Panc1 (cell line): ENCODE measurements around the gene SEMA6A. TPM values are rescaled to one million over a fixed set of nuclear protein-coding genes. Genes with fewer than 3 reads are reported as not detected.

Experiments used
- ATAC-seq: fragments of 200-7000 bp; cut with Tn5 transposase; 2 replicates; pipeline ENCODE4 v1.9.1; 2020; ENCODE audit warnings: mild to moderate bottlenecking, moderate library complexity
- BruUV-seq: library from RNA; stranded (reverse); fragments of 400-500 nt; replicated peaks from 2 replicates; lab custom pipeline; 2021; lab: Mats Ljungman, UMichigan
- CTCF ChIA-PET: fragments of 300-600 bp; sonication (Branson Sonifier 250); formaldehyde crosslinking; loops from one replicate; lab custom pipeline; 2022; ENCODE audit warnings: antibody characterized with exemption; lab: Charles Lee
- POLR2A ChIA-PET: fragments of 300-600 bp; sonication (Branson Sonifier 250); formaldehyde crosslinking; loops from one replicate; lab custom pipeline; 2022; ENCODE audit warnings: antibody characterized with exemption; lab: Charles Lee
- DNase-seq: peaks from one replicate; pipeline ENCODE4 v3.0.0-alpha.2; 2010; ENCODE audit warnings: low read depth, low spot score
- H3K27ac ChIP-seq: 2 replicates; pipeline ENCODE4 v1.5.1; 2011; ENCODE audit warnings: mild to moderate bottlenecking, low read length, inconsistent platforms
- H3K27me3 ChIP-seq: fragments of 200-500 bp; sonication (Bioruptor generic); 2 replicates; pipeline ENCODE4 v1.6.0; 2014; ENCODE audit warnings: low read length, inconsistent platforms; ENCODE audit not compliant: control insufficient read depth, insufficient read depth
- H3K36me3 ChIP-seq: fragments of 200-500 bp; sonication (Bioruptor generic); 2 replicates; pipeline ENCODE4 v1.5.1; 2014; ENCODE audit warnings: inconsistent platforms, mild to moderate bottlenecking, low read length, moderate library complexity; ENCODE audit not compliant: control insufficient read depth, insufficient read depth
- H3K4me1 ChIP-seq: 2 replicates; pipeline ENCODE4 v1.5.1; 2011; ENCODE audit warnings: inconsistent platforms, mild to moderate bottlenecking, low read length, moderate library complexity; ENCODE audit not compliant: control insufficient read depth, insufficient read depth
- H3K4me3 ChIP-seq, 2 experiments: 2 replicates each; pipeline ENCODE4 v1.5.1; 2011 to 2012; ENCODE audit warnings: low read depth in 2 of 2, low read length in 2 of 2, mild to moderate bottlenecking in 2 of 2, inconsistent platforms in 1 of 2, moderate library complexity in 1 of 2
- H3K9me3 ChIP-seq: fragments of 200-500 bp; sonication (Bioruptor generic); 2 replicates; pipeline ENCODE4 v1.5.1; 2014; ENCODE audit warnings: low read depth, mild to moderate bottlenecking, inconsistent platforms, low read length, moderate library complexity; ENCODE audit not compliant: control insufficient read depth, insufficient read depth
- POLR2AphosphoS5 ChIP-seq: IDR thresholded peaks from 2 replicates; pipeline ENCODE4 v1.6.1; 2012; ENCODE audit warnings: mild to moderate bottlenecking, low read depth, low read length, moderate library complexity
- SIN3A ChIP-seq: IDR thresholded peaks from 2 replicates; pipeline ENCODE4 v1.6.1; 2012; ENCODE audit warnings: low read depth, mild to moderate bottlenecking, low read length, moderate library complexity, borderline replicate concordance; ENCODE audit not compliant: insufficient read depth
- TCF7L2 ChIP-seq: IDR thresholded peaks from 2 replicates; pipeline ENCODE4 v1.6.1; 2011; ENCODE audit warnings: mild to moderate bottlenecking, low read depth, low read length, inconsistent platforms
- in situ Hi-C: cut with HindIII; loops from 2 replicates; pipeline ENCODE4 v1.10.0; 2016; ENCODE audit warnings: low sequenced_read_pairs, low pct_unique_long_range_greater_than_20kb
- intact Hi-C: fragments of 100-400 bp; cut with micrococcal nuclease; formaldehyde crosslinking; loops from one replicate; pipeline ENCODE4 v1.10.0; 2022; ENCODE audit not compliant: unreplicated experiment
- total RNA-seq: library from RNA; stranded (reverse); gene quantifications from one replicate; pipeline ENCODE4 v1.2.1, GENCODE V29; 2021; ENCODE audit not compliant: unreplicated experiment
- TF ChIP-seq, protein P1 (sequence below): fragments of 450-650 bp; IDR thresholded peaks from 2 replicates; pipeline ENCODE4 v1.5.1; 2017; ENCODE audit warnings: mild to moderate bottlenecking
- TF ChIP-seq, protein P2 (sequence below), 2 experiments: IDR thresholded peaks; 2 replicates each; pipeline ENCODE4 v1.6.1; 2011 to 2012; ENCODE audit warnings: low read depth in 2 of 2, control low read depth in 1 of 2, low read length in 1 of 2, mild to moderate bottlenecking in 1 of 2, moderate library complexity in 1 of 2; ENCODE audit not compliant: insufficient read depth in 1 of 2

SEMA6A gene
- total RNA-seq, 1 experiment from 2014 or later = 0.54 TPM

DNA sequence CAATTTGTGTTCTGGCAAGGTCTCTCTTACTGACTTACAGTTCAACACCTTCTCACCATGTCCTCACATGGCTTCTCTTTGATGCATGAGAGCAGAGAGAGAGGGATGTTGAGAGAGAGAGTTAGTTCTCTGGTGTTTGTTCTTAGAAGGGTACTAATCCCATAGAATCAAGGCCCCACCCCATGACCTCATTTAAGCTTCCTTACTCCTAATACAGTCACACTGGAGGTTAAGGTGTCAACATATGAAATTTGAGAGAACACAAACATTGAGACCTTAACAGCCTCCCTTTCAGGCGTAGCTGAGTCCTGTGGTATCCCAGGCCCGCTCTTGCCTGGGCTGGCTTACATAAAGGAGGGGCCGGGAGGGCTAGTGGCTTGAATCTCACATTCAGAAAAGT is 10.6 kb upstream of the SEMA6A start:
- in situ Hi-C loops = no loop called here
- no TSS peak for BruUV-seq
- H3K27me3 ChIP-seq = peaks cover 5% of the 10 kb centered on the region
- intact Hi-C loops = no loop called here
- POLR2A ChIA-PET = no interaction called here
- CTCF ChIA-PET = no interaction called here
- no peaks in the 10 kb centered on the region for H3K4me1 ChIP-seq
- DNase-seq (no peak), ATAC-seq (no peak)
- H3K36me3 ChIP-seq = no peaks in the 10 kb centered on the region
- H3K4me3 ChIP-seq = no peak overlapping the region
- H3K9me3 ChIP-seq = no peaks in the 10 kb centered on the region
- TF ChIP-seq, protein P1, sequence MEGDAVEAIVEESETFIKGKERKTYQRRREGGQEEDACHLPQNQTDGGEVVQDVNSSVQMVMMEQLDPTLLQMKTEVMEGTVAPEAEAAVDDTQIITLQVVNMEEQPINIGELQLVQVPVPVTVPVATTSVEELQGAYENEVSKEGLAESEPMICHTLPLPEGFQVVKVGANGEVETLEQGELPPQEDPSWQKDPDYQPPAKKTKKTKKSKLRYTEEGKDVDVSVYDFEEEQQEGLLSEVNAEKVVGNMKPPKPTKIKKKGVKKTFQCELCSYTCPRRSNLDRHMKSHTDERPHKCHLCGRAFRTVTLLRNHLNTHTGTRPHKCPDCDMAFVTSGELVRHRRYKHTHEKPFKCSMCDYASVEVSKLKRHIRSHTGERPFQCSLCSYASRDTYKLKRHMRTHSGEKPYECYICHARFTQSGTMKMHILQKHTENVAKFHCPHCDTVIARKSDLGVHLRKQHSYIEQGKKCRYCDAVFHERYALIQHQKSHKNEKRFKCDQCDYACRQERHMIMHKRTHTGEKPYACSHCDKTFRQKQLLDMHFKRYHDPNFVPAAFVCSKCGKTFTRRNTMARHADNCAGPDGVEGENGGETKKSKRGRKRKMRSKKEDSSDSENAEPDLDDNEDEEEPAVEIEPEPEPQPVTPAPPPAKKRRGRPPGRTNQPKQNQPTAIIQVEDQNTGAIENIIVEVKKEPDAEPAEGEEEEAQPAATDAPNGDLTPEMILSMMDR = no peak
- TF ChIP-seq TCF7L2 = no peak
- TF ChIP-seq POLR2AphosphoS5 = no peak
- TF ChIP-seq SIN3A = no peak
- TF ChIP-seq, protein P2, sequence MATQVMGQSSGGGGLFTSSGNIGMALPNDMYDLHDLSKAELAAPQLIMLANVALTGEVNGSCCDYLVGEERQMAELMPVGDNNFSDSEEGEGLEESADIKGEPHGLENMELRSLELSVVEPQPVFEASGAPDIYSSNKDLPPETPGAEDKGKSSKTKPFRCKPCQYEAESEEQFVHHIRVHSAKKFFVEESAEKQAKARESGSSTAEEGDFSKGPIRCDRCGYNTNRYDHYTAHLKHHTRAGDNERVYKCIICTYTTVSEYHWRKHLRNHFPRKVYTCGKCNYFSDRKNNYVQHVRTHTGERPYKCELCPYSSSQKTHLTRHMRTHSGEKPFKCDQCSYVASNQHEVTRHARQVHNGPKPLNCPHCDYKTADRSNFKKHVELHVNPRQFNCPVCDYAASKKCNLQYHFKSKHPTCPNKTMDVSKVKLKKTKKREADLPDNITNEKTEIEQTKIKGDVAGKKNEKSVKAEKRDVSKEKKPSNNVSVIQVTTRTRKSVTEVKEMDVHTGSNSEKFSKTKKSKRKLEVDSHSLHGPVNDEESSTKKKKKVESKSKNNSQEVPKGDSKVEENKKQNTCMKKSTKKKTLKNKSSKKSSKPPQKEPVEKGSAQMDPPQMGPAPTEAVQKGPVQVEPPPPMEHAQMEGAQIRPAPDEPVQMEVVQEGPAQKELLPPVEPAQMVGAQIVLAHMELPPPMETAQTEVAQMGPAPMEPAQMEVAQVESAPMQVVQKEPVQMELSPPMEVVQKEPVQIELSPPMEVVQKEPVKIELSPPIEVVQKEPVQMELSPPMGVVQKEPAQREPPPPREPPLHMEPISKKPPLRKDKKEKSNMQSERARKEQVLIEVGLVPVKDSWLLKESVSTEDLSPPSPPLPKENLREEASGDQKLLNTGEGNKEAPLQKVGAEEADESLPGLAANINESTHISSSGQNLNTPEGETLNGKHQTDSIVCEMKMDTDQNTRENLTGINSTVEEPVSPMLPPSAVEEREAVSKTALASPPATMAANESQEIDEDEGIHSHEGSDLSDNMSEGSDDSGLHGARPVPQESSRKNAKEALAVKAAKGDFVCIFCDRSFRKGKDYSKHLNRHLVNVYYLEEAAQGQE (IDR thresholded peaks at IDR 0.05; ENCODE audit: insufficient read depth in 1 of 2, low read depth in 2 of 2, low read length in 1 of 2) = no peak
- no peak overlapping the region for H3K27ac ChIP-seq

GRCh38 chr5:116583862-116584222 is 9.2 kb upstream of the SEMA6A start:
- intact Hi-C loops (no loop called here), in situ Hi-C loops (no loop called here)
- H3K27ac ChIP-seq = no peak overlapping the region
- ATAC-seq = no peak
- POLR2A ChIA-PET = no interaction called here
- BruUV-seq = no TSS peak
- H3K36me3 ChIP-seq = no peaks in the 10 kb centered on the region
- no peak overlapping the region for H3K4me3 ChIP-seq
- DNase-seq = no peak
- no peaks in the 10 kb centered on the region for H3K9me3 ChIP-seq
- CTCF ChIA-PET = no interaction called here
- H3K27me3 ChIP-seq = peaks cover 8% of the 10 kb centered on the region
- H3K4me1 ChIP-seq = no peaks in the 10 kb centered on the region
- TF ChIP-seq SIN3A = no peak
- TF ChIP-seq, protein P1 = no peak
- TF ChIP-seq, protein P2 (IDR thresholded peaks at IDR 0.05; ENCODE audit: insufficient read depth in 1 of 2, low read depth in 2 of 2, low read length in 1 of 2) = no peak
